Upper lobe of left lung (tissue), 4 donors: ENCODE measurements around the gene POLR1B.

ENCODE experiments used
- EP300 ChIP-seq, 4 donors: sonication (generic); formaldehyde crosslinking; IDR thresholded peaks; one replicate each; pipeline ENCODE4 v1.5.1; 2017; ENCODE audit warnings: antibody characterized with exemption in 4 of 4, control low read depth in 2 of 4
- POLR2A ChIP-seq, 4 donors: fragments of 450-650 bp; IDR thresholded peaks; one replicate each; pipeline ENCODE4 v1.5.1; 2016 to 2017; ENCODE audit warnings: antibody characterized with exemption in 4 of 4, mild to moderate bottlenecking in 2 of 4
- TF ChIP-seq, protein P1 (sequence below), 6 experiments: fragments of 450-650 bp in 4 of 6; fragments of 200-600 bp in 2 of 6; sonication (generic) in 2 of 6; IDR thresholded peaks; one replicate each; pipeline ENCODE4 v1.5.1; 2016 to 2019; ENCODE audit warnings: antibody characterized with exemption in 6 of 6

DNA sequence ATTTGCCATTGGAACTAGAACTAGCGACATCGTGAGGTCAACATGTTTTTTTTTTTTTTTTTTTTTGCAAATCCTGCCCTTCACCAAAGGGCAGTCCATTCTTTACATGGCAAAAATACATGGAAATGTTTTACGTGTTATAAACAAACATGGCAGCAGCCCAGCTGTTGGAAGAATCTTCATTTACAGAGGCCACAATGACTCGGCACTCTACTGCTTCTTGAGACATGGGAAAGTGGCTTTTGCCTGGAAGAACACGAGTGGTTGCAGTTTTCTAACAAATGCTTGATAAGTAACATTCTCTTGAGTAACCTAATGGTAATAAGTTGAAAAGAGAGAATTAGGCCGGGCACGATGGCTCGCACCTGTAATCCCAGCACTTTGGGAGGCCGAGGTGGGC lies 22.8 kb upstream of the POLR1B start:
- TF ChIP-seq, protein P1, sequence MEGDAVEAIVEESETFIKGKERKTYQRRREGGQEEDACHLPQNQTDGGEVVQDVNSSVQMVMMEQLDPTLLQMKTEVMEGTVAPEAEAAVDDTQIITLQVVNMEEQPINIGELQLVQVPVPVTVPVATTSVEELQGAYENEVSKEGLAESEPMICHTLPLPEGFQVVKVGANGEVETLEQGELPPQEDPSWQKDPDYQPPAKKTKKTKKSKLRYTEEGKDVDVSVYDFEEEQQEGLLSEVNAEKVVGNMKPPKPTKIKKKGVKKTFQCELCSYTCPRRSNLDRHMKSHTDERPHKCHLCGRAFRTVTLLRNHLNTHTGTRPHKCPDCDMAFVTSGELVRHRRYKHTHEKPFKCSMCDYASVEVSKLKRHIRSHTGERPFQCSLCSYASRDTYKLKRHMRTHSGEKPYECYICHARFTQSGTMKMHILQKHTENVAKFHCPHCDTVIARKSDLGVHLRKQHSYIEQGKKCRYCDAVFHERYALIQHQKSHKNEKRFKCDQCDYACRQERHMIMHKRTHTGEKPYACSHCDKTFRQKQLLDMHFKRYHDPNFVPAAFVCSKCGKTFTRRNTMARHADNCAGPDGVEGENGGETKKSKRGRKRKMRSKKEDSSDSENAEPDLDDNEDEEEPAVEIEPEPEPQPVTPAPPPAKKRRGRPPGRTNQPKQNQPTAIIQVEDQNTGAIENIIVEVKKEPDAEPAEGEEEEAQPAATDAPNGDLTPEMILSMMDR (IDR thresholded peaks at IDR 0.05), result no peak
- TF ChIP-seq POLR2A (IDR thresholded peaks at IDR 0.05) (no peak), EP300 (IDR thresholded peaks at IDR 0.05) (no peak)
